Measurements from ENCODE around the gene GP5. TPM values are rescaled to one million over a fixed set of nuclear protein-coding genes. Genes with fewer than 3 reads are reported as not detected.

The GP5 gene
- total RNA-seq, 1 donor from 2014 or later, result not detected

- FAIRE-seq (no peak), DNase-seq (ENCODE audit: low spot score in 2 of 2) (no peak)
Measured at GRCh38 chr3:194352667-194353246, 46.3 kb downstream of the GP5 start.

- no peak for FAIRE-seq
- no peak for DNase-seq (ENCODE audit: low spot score in 2 of 2)
Measured at GRCh38 chr3:194351952-194352536, 47.0 kb downstream of the GP5 start.

GRCh38 chr3:194351080-194351672, 47.9 kb downstream of the GP5 start, which contains the start of gene CPN2:
CPN2 (minus strand) TSS chr3:194351328; CDS start chr3:194342702, 8,626 bp downstream.
- no peak for FAIRE-seq

GRCh38 chr3:194350726-194351071, 48.4 kb downstream of the GP5 start:
- no peak for FAIRE-seq
- no peak for DNase-seq (ENCODE audit: low spot score in 2 of 2)

More at GRCh38 chr3:194351080-194351672, 47.9 kb downstream of the GP5 start, which contains the start of gene CPN2:
- DNase-seq (ENCODE audit: low spot score in 2 of 2), result no peak

- DNase-seq (ENCODE audit: low spot score in 2 of 2), result no peak
- FAIRE-seq, result no peak
Measured at GRCh38 chr3:194348354-194348753, 50.7 kb downstream of the GP5 start.

- DNase-seq (ENCODE audit: low spot score in 2 of 2) (no peak), FAIRE-seq (no peak)
Measured at GRCh38 chr3:194346621-194347020, 52.4 kb downstream of the GP5 start.

GRCh38 chr3:194346035-194346434, 53.0 kb downstream of the GP5 start:
- no peak for FAIRE-seq
- no peak for DNase-seq (ENCODE audit: low spot score in 2 of 2)

Other genes starting within 250 kb of the GP5 start
- not detected for gene CPN2, start 47.9 kb downstream of the GP5 start, total RNA-seq
- gene LRRC15, start 29.5 kb downstream of the GP5 start, total RNA-seq, result not detected
- gene ATP13A3, start 87.7 kb upstream of the GP5 start, total RNA-seq, result 146 TPM
- 31.8 TPM for gene TMEM44, start 234.2 kb upstream of the GP5 start, total RNA-seq